GM15510 (cell line): ENCODE data around the gene LIPI.

Source experiments
- POLR2A ChIP-seq: IDR thresholded peaks from 3 replicates; pipeline ENCODE4 v1.6.1; 2011; ENCODE audit warnings: borderline replicate concordance; ENCODE audit not compliant: insufficient read length; ENCODE audit errors: extremely low read depth

Gene LIPI

GRCh38 chr21:14210738-14211137, at the start of gene LIPI:
Gene LIPI, minus strand, starts transcription at chr21:14210955. Its CDS starts 110 bp downstream, at chr21:14210845.
- no peak for TF ChIP-seq POLR2A

GRCh38 chr21:14260174-14260764, 49.5 kb upstream of the LIPI start:
- no peak for TF ChIP-seq POLR2A

- no peak for TF ChIP-seq POLR2A
These were observed 49.0 kb upstream of the LIPI start for GRCh38 chr21:14259747-14260146.

- no peak for TF ChIP-seq POLR2A
These were observed 40.6 kb upstream of the LIPI start for GRCh38 chr21:14251336-14251735.

GRCh38 chr21:14245711-14246110, 35.0 kb upstream of the LIPI start:
- TF ChIP-seq POLR2A = no peak

- no peak for TF ChIP-seq POLR2A
These were observed 34.2 kb upstream of the LIPI start for GRCh38 chr21:14244911-14245310.

- TF ChIP-seq POLR2A = no peak
These were observed 33.1 kb upstream of the LIPI start for GRCh38 chr21:14243874-14244273.

GRCh38 chr21:14243461-14243860, 32.7 kb upstream of the LIPI start:
- TF ChIP-seq POLR2A = no peak

- no peak for TF ChIP-seq POLR2A
These were observed 30.5 kb upstream of the LIPI start for GRCh38 chr21:14241297-14241696.

- no peak for TF ChIP-seq POLR2A
These were observed 28.5 kb upstream of the LIPI start for GRCh38 chr21:14239281-14239680.

GRCh38 chr21:14236180-14236579, 25.4 kb upstream of the LIPI start:
- no peak for TF ChIP-seq POLR2A

- no peak for TF ChIP-seq POLR2A
These were observed 24.3 kb upstream of the LIPI start for GRCh38 chr21:14235101-14235500.

- no peak for TF ChIP-seq POLR2A
These were observed 18.6 kb upstream of the LIPI start for GRCh38 chr21:14229399-14229798.

GRCh38 chr21:14223365-14223764, 12.6 kb upstream of the LIPI start:
- no peak for TF ChIP-seq POLR2A

- no peak for TF ChIP-seq POLR2A
These were observed 5.4 kb upstream of the LIPI start, which contains the start of gene RBM11 for GRCh38 chr21:14215971-14216641. Gene RBM11, plus strand, starts transcription at chr21:14216157. Its CDS starts 30 bp downstream, at chr21:14216187.

- TF ChIP-seq POLR2A = no peak
These were observed 2.4 kb upstream of the LIPI start for GRCh38 chr21:14213164-14213563.
